CD4-positive, alpha-beta T cell treated with Interferon alpha-2 for 1 hour (primary cell): ENCODE data around the gene LINGO3.

Experiments used
- DNase-seq, 2 donors: peaks; one replicate each; pipeline ENCODE4 v3.0.0-alpha.2; 2020 to 2022

Gene LINGO3

GRCh38 chr19:2338751-2339643, 31.0 kb upstream of the LINGO3 start:
- DNase-seq, result no peak

- no peak for DNase-seq
These were observed 30.2 kb upstream of the LINGO3 start for GRCh38 chr19:2338055-2338615.

GRCh38 chr19:2337329-2337707, 29.4 kb upstream of the LINGO3 start:
- DNase-seq, result no peak

GRCh38 chr19:2336528-2337328, 28.8 kb upstream of the LINGO3 start:
- no peak for DNase-seq

- DNase-seq, result no peak
These were observed 27.9 kb upstream of the LINGO3 start for GRCh38 chr19:2335848-2336247.

- no peak for DNase-seq
These were observed 27.3 kb upstream of the LINGO3 start for GRCh38 chr19:2334986-2335846.

GRCh38 chr19:2334426-2334825, 26.5 kb upstream of the LINGO3 start:
- DNase-seq, result no peak

GRCh38 chr19:2333807-2334211, 25.9 kb upstream of the LINGO3 start:
- no peak for DNase-seq

GRCh38 chr19:2333027-2333806, 25.3 kb upstream of the LINGO3 start:
- DNase-seq, result no peak

GRCh38 chr19:2332341-2333026, 24.5 kb upstream of the LINGO3 start:
- peak; percentile 28 to 79 for DNase-seq

- DNase-seq, result no peak
These were observed 23.8 kb upstream of the LINGO3 start for GRCh38 chr19:2331601-2332246.

GRCh38 chr19:2330632-2331284, 22.8 kb upstream of the LINGO3 start:
- no peak for DNase-seq

- no peak for DNase-seq
These were observed 22.3 kb upstream of the LINGO3 start for GRCh38 chr19:2330255-2330631.

- no peak for DNase-seq
These were observed 21.6 kb upstream of the LINGO3 start for GRCh38 chr19:2329501-2329916.

- DNase-seq, result no peak
These were observed 21.2 kb upstream of the LINGO3 start for GRCh38 chr19:2329149-2329478.

- peak; percentile 93 to 96 for DNase-seq
These were observed 20.6 kb upstream of the LINGO3 start, which contains the start of the genes LSM7 and SPPL2B for GRCh38 chr19:2328401-2329148. LSM7 (minus strand) TSS chr19:2328586; CDS start chr19:2328566, 20 bp downstream. SPPL2B (plus strand) TSS chr19:2328684; CDS start chr19:2328710, 26 bp downstream.

- DNase-seq, result peak; percentile 71 to 82
These were observed 19.9 kb upstream of the LINGO3 start for GRCh38 chr19:2327773-2328400.

GRCh38 chr19:2326699-2327360, 18.9 kb upstream of the LINGO3 start:
- DNase-seq, result no peak
